GM21526 (cell line): ENCODE measurements around the gene FYCO1.
"Not testable (repeated sequence)": the region's sequence is repeated elsewhere in the genome, so short reads cannot be mapped to it uniquely, and the experiment has no call there.

Experiments
- ATAC-seq: cut with Tn5 transposase; IDR thresholded peaks from one replicate; pipeline ENCODE4 v1.9.1; 2021; ENCODE audit warnings: moderate library complexity; ENCODE audit not compliant: unreplicated experiment, low FRiP score

The FYCO1 gene

GRCh38 chr3:45995236-45996192 lies at the start of gene FYCO1:
TSS of gene FYCO1 (minus strand) at chr3:45995824. CDS start at chr3:45984910, 10,914 bp downstream.
- ATAC-seq: peak; percentile 89

- no peak for ATAC-seq
These were observed 43.3 kb upstream of the FYCO1 start for GRCh38 chr3:46038916-46039315.

- not testable (repeated sequence) for ATAC-seq
These were observed 42.4 kb upstream of the FYCO1 start for GRCh38 chr3:46038071-46038470.

- ATAC-seq: no peak
These were observed 40.6 kb upstream of the FYCO1 start for GRCh38 chr3:46036191-46036590.

GRCh38 chr3:46031747-46032146 lies 36.1 kb upstream of the FYCO1 start:
- ATAC-seq: no peak

- ATAC-seq: no peak
These were observed 35.6 kb upstream of the FYCO1 start for GRCh38 chr3:46031269-46031668.

- no peak for ATAC-seq
These were observed 35.0 kb upstream of the FYCO1 start for GRCh38 chr3:46030626-46031025.

GRCh38 chr3:46029953-46030543 lies 34.4 kb upstream of the FYCO1 start:
- no peak for ATAC-seq

GRCh38 chr3:46027736-46028397 lies 32.2 kb upstream of the FYCO1 start:
- no peak for ATAC-seq

GRCh38 chr3:46027021-46027705 lies 31.5 kb upstream of the FYCO1 start, which contains the start of gene XCR1:
TSS of gene XCR1 (minus strand) at chr3:46027483. CDS start at chr3:46021947, 5,536 bp downstream.
- ATAC-seq: no peak

- no peak for ATAC-seq
These were observed 29.5 kb upstream of the FYCO1 start for GRCh38 chr3:46025139-46025538.

GRCh38 chr3:46024131-46024530 lies 28.5 kb upstream of the FYCO1 start:
- ATAC-seq: no peak

- no peak for ATAC-seq
These were observed 27.5 kb upstream of the FYCO1 start for GRCh38 chr3:46022909-46023785.

- no peak for ATAC-seq
These were observed 25.9 kb upstream of the FYCO1 start for GRCh38 chr3:46021516-46021915.

GRCh38 chr3:46020766-46021510 lies 25.3 kb upstream of the FYCO1 start:
- no peak for ATAC-seq

- ATAC-seq: no peak
These were observed 24.1 kb upstream of the FYCO1 start for GRCh38 chr3:46019707-46020106.

GRCh38 chr3:46017720-46018119 lies 22.1 kb upstream of the FYCO1 start:
- no peak for ATAC-seq

GRCh38 chr3:46013316-46014094 lies 17.9 kb upstream of the FYCO1 start:
- no peak for ATAC-seq
